Right lobe of liver (tissue), 6 donors: ENCODE results near the gene HIRA. TPM values are rescaled to one million over a fixed set of nuclear protein-coding genes. Genes with fewer than 3 reads are reported as not detected.

Experiments
- ATAC-seq, 4 donors: fragments of 200-7000 bp; cut with Tn5 transposase; one replicate each; pipeline ENCODE4 v1.9.1; 2020; ENCODE audit warnings: mild to moderate bottlenecking in 4 of 4, moderate library complexity in 4 of 4
- DNase-seq, 3 donors: peaks; one replicate each; pipeline ENCODE4 v3.0.0-alpha.2; 2020
- H3K27ac ChIP-seq, 3 donors: fragments of 200-600 bp; one replicate each; pipeline ENCODE4 v1.8.0; 2022
- H3K27me3 ChIP-seq, 2 donors: fragments of 200-600 bp; one replicate each; pipeline ENCODE4 v1.8.0; 2022
- H3K36me3 ChIP-seq, 4 donors: fragments of 200-600 bp; sonication (generic) in 1 of 4; one replicate each; pipeline versions ENCODE4 v1.5.1 to v1.8.0; 2017 to 2022; ENCODE audit warnings: control low read depth in 1 of 4
- H3K4me1 ChIP-seq, 4 donors: fragments of 200-600 bp; sonication (generic) in 1 of 4; one replicate each; pipeline versions ENCODE4 v1.5.1 to v1.8.0; 2017 to 2022; ENCODE audit warnings: control low read depth in 1 of 4
- H3K4me3 ChIP-seq, 3 donors: fragments of 200-600 bp; one replicate each; pipeline ENCODE4 v1.8.0; 2022
- H3K9me3 ChIP-seq, 4 donors: fragments of 200-600 bp; sonication (generic) in 1 of 4; one replicate each; pipeline versions ENCODE4 v1.5.1 to v1.8.0; 2017 to 2022; ENCODE audit warnings: control low read depth in 1 of 4
- POLR2A ChIP-seq: fragments of 450-650 bp; IDR thresholded peaks from one replicate; pipeline ENCODE4 v1.6.1; 2017; ENCODE audit warnings: antibody characterized with exemption, mild to moderate bottlenecking
- WGBS: methylation state at CpG from one replicate; pipeline ENCODE4 v1.1.6; 2018; ENCODE audit warnings: low coverage, low lambda C conversion rate; ENCODE audit not compliant: insufficient coverage; ENCODE audit errors: missing lambda C conversion rate; 5-methylcytosine and 5-hydroxymethylcytosine counted together
- intact Hi-C, 2 donors: fragments of 100-400 bp; cut with DNase I; formaldehyde crosslinking; loops; one replicate each; pipeline versions ENCODE4 v1.11.2 to v1.14.1; 2022
- total RNA-seq, 6 experiments: library from RNA; depleted of rRNA in 2 of 6; stranded (reverse); fragments of >200 nt in 2 of 6; fragmentation: NEBNext Ultra II Directional in 3 of 6; extraction: Animal tissue kit (Norgen Biotek cat#: 25700) in 3 of 6; gene quantifications; one replicate each; pipeline versions ENCODE4 v1.1.0 to v1.2.4, GENCODE V29; 2016 to 2023
- TF ChIP-seq, protein P1 (sequence below), 4 donors: fragments of 200-600 bp in 3 of 4; fragments of 450-650 bp in 1 of 4; IDR thresholded peaks; one replicate each; pipeline versions ENCODE4 v1.5.1 to v1.8.0; 2016 to 2022; ENCODE audit warnings: antibody characterized with exemption in 4 of 4, mild to moderate bottlenecking in 2 of 4
- donor health status: DM: no; HTN: yes; CAD: no.
- donor health status: DM: no; HTN: no; CAD: no.
- donor health status: DM: no; HTN: no; CAD: no.
- donor health status: DM: no; HTN: yes; CAD: no.
- donor health status: DM: no; HTN: yes; CAD: no.

HIRA gene
- total RNA-seq, 6 experiments from 2014 or later, result 14.6 to 25.0 (median 17.8) TPM

- no peak for TF ChIP-seq POLR2A
- TF ChIP-seq, protein P1, sequence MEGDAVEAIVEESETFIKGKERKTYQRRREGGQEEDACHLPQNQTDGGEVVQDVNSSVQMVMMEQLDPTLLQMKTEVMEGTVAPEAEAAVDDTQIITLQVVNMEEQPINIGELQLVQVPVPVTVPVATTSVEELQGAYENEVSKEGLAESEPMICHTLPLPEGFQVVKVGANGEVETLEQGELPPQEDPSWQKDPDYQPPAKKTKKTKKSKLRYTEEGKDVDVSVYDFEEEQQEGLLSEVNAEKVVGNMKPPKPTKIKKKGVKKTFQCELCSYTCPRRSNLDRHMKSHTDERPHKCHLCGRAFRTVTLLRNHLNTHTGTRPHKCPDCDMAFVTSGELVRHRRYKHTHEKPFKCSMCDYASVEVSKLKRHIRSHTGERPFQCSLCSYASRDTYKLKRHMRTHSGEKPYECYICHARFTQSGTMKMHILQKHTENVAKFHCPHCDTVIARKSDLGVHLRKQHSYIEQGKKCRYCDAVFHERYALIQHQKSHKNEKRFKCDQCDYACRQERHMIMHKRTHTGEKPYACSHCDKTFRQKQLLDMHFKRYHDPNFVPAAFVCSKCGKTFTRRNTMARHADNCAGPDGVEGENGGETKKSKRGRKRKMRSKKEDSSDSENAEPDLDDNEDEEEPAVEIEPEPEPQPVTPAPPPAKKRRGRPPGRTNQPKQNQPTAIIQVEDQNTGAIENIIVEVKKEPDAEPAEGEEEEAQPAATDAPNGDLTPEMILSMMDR (IDR thresholded peaks at IDR 0.05), result no peak
- Histone ChIP-seq H3K27me3 (no peaks in the 10 kb centered on the region), H3K4me1 (peaks cover 0 to 1% (median 0%) of the 10 kb centered on the region in 4 donors), H3K4me3 (no peak overlapping the region), H3K36me3 (peaks cover 0 to 90% (median 44%) of the 10 kb centered on the region in 4 donors), H3K9me3 (no peaks in the 10 kb centered on the region), H3K27ac (no peak overlapping the region)
- no peak for ATAC-seq
- intact Hi-C loops, result no loop called here
- 68% methylated on average over 3 of the region's 5 CpGs for WGBS
- DNase-seq, result no peak
Measured at GRCh38 chr22:19349778-19350475, 81.6 kb downstream of the HIRA start.

DNA sequence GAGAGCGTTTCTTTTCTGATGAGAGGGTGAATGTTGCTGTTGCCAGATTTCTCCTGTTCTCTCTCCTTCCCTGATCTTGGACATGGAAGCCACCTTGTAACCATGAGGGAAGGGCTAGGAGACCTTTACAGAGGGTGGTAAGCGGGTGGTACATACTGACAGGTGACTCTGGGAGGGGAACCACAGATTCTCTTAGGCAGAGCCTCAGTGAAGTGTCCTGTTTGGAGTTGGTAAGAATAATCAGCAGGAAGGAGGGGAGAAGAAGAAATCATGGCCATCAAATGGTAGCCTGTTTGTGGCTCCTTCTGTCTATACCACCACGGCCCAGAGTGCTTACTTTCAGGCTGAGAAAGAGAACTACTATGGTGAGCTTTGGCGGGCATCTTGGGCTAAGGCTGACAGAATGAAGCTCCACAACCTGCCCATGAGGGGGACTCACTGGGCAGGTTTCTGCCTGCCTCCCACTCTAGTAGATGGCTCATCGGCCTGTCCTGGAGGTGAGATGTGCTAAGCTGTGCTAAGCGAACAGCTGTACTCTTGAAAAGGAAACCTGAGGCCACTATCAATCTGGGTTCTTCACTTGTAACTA is 84.8 kb downstream of the HIRA start:
- TF ChIP-seq POLR2A, result no peak
- H3K36me3 ChIP-seq, result peaks cover 0 to 73% (median 25%) of the 10 kb centered on the region in 4 donors
- no peak for ATAC-seq
- no peaks in the 10 kb centered on the region for H3K27me3 ChIP-seq
- 88% methylated on average over 5 of the region's 6 CpGs for WGBS
- no peaks in the 10 kb centered on the region for H3K9me3 ChIP-seq
- no peak overlapping the region for H3K27ac ChIP-seq
- DNase-seq, result no peak
- peaks cover 0 to 9% (median 0%) of the 10 kb centered on the region in 4 donors for H3K4me1 ChIP-seq
- no peak overlapping the region for H3K4me3 ChIP-seq
- intact Hi-C loops, result no loop called here

GRCh38 chr22:19344420-19344819 is 87.1 kb downstream of the HIRA start:
- DNase-seq, result no peak
- Histone ChIP-seq H3K9me3 (no peaks in the 10 kb centered on the region), H3K4me1 (peaks cover 0 to 9% (median 0%) of the 10 kb centered on the region in 4 donors), H3K27me3 (no peaks in the 10 kb centered on the region), H3K4me3 (no peak overlapping the region), H3K27ac (no peak overlapping the region), H3K36me3 (peaks cover 0 to 64% (median 8%) of the 10 kb centered on the region in 4 donors)
- 100% methylated on average over 1 of the region's 1 CpG for WGBS
- TF ChIP-seq, protein P1 (IDR thresholded peaks at IDR 0.05), result no peak
- no peak for TF ChIP-seq POLR2A
- ATAC-seq, result no peak
- intact Hi-C loops, result no loop called here

DNA sequence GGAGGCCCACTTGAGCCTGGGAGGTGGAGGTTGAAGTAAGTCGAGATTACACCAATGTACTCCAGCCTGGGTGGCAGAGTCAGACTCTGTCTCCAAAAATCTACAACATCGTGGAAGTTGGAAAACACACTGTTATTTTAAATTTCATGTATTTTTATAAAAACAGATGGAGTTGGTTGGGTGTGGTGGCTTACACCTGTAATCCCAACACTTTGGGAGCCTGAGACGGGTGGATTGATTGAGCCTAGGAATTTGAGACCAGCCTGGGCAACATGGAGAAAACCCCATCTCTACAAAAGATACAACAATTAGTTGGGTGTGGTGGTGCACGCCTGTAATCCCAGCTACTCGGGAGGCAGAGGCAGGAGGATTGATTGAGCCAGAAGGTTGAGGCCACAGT is 88.1 kb downstream of the HIRA start:
- TF ChIP-seq, protein P1 (IDR thresholded peaks at IDR 0.05), result no peak
- TF ChIP-seq POLR2A, result no peak
- Histone ChIP-seq H3K27me3 (no peaks in the 10 kb centered on the region), H3K4me3 (no peak overlapping the region), H3K4me1 (peaks cover 0 to 9% (median 0%) of the 10 kb centered on the region in 4 donors), H3K27ac (no peak overlapping the region), H3K9me3 (no peaks in the 10 kb centered on the region), H3K36me3 (peaks cover 0 to 62% (median 8%) of the 10 kb centered on the region in 4 donors)
- no peak for DNase-seq
- 94% methylated on average over 4 of the region's 5 CpGs for WGBS
- no peak for ATAC-seq
- intact Hi-C loops, result no loop called here

DNA sequence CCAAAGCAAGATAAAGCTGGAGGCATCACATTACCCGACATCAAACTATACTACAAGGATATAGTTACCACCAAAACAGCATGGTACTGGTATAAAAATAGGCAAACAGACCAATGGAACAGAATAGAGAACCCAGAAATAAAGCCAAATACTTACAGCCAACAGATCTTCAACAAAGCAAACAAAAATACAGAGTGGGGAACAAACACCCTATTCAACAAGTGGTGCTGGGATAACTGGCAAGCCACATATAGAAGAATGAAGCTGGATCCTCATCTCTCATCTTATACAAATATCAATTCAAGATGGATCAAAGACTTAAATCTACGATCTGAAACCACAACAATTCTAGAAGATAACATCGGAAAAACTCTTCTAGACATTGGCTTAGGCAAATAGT is 90.0 kb downstream of the HIRA start:
- ATAC-seq, result no peak
- Histone ChIP-seq H3K9me3 (no peaks in the 10 kb centered on the region), H3K36me3 (peaks cover 0 to 45% (median 7%) of the 10 kb centered on the region in 4 donors), H3K4me3 (no peak overlapping the region), H3K4me1 (peaks cover 0 to 10% (median 1%) of the 10 kb centered on the region in 4 donors), H3K27me3 (no peaks in the 10 kb centered on the region), H3K27ac (no peak overlapping the region)
- intact Hi-C loops, result no loop called here
- WGBS, result 59% methylated on average over 3 of the region's 3 CpGs
- TF ChIP-seq POLR2A, result no peak
- TF ChIP-seq, protein P1 (IDR thresholded peaks at IDR 0.05), result no peak
- DNase-seq, result no peak
